NB4 (cell line): ENCODE data around the gene TSPYL1.

ENCODE experiments used
- MYC ChIP-seq: IDR thresholded peaks from 2 replicates; pipeline ENCODE4 v1.6.1; 2011; ENCODE audit warnings: low read depth, low read length
- POLR2A ChIP-seq: IDR thresholded peaks from 2 replicates; pipeline ENCODE4 v1.6.1; 2011; ENCODE audit warnings: mild to moderate bottlenecking; ENCODE audit not compliant: insufficient read length; ENCODE audit errors: extremely low read depth
- TF ChIP-seq, protein P1 (sequence below): IDR thresholded peaks from one replicate; pipeline ENCODE4 v1.5.1; 2012; ENCODE audit warnings: low read depth, low read length
- TF ChIP-seq, protein P2 (sequence below): IDR thresholded peaks from 2 replicates; pipeline ENCODE4 v1.6.1; 2011; ENCODE audit warnings: low read depth, low read length

DNA sequence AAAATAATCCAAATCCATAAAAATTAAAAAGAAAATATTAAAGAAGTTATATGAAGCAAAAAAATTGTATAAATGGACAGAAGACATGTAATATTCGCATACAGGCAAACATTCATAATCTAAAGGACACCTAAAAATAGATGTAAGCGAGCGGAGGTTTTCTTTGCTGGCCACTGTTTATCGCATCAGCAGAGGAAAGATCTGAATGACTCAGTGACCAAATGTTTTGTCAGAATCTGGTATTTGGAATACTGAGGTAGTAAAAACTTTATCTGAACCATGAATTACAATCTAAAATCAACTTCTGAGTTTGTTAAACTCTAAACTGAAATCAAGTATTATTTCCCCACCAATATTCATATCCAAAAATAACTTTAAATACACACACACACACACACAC lies 33.6 kb downstream of the TSPYL1 start:
- TF ChIP-seq POLR2A, result no peak
- TF ChIP-seq, protein P1, sequence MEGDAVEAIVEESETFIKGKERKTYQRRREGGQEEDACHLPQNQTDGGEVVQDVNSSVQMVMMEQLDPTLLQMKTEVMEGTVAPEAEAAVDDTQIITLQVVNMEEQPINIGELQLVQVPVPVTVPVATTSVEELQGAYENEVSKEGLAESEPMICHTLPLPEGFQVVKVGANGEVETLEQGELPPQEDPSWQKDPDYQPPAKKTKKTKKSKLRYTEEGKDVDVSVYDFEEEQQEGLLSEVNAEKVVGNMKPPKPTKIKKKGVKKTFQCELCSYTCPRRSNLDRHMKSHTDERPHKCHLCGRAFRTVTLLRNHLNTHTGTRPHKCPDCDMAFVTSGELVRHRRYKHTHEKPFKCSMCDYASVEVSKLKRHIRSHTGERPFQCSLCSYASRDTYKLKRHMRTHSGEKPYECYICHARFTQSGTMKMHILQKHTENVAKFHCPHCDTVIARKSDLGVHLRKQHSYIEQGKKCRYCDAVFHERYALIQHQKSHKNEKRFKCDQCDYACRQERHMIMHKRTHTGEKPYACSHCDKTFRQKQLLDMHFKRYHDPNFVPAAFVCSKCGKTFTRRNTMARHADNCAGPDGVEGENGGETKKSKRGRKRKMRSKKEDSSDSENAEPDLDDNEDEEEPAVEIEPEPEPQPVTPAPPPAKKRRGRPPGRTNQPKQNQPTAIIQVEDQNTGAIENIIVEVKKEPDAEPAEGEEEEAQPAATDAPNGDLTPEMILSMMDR, result no peak
- TF ChIP-seq, protein P2, sequence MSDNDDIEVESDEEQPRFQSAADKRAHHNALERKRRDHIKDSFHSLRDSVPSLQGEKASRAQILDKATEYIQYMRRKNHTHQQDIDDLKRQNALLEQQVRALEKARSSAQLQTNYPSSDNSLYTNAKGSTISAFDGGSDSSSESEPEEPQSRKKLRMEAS, result no peak
- no peak for TF ChIP-seq MYC
